NT2/D1 (cell line): ENCODE measurements around the gene PLA2G6.

ENCODE experiments used
- DNase-seq: peaks from one replicate; pipeline ENCODE4 v3.0.0-alpha.2; 2011; ENCODE audit warnings: low read depth, low spot score
- H3K27me3 ChIP-seq: 2 replicates; pipeline ENCODE4 v1.6.0; 2011; ENCODE audit warnings: mild to moderate bottlenecking; ENCODE audit not compliant: insufficient read length, insufficient read depth
- H3K36me3 ChIP-seq: 2 replicates; pipeline ENCODE4 v1.6.1; 2011; ENCODE audit warnings: mild to moderate bottlenecking, low read length, mixed read lengths; ENCODE audit not compliant: insufficient read depth, insufficient read length
- H3K4me1 ChIP-seq: 2 replicates; pipeline ENCODE4 v1.5.1; 2011; ENCODE audit not compliant: insufficient read depth, insufficient read length
- H3K4me3 ChIP-seq: 2 replicates; pipeline ENCODE4 v1.5.1; 2011; ENCODE audit warnings: low read depth; ENCODE audit not compliant: insufficient read length
- H3K9ac ChIP-seq: 2 replicates; pipeline ENCODE4 v1.6.0; 2011; ENCODE audit warnings: low read depth; ENCODE audit not compliant: insufficient read length
- H3K9me3 ChIP-seq: 2 replicates; pipeline ENCODE4 v1.5.1; 2011; ENCODE audit warnings: mild to moderate bottlenecking, low read length; ENCODE audit not compliant: insufficient read depth
- SUZ12 ChIP-seq: IDR thresholded peaks from 2 replicates; pipeline ENCODE4 v1.6.1; 2011; ENCODE audit not compliant: insufficient read length, insufficient read depth; ENCODE audit errors: extremely low read depth
- YY1 ChIP-seq: IDR thresholded peaks from 2 replicates; pipeline ENCODE4 v1.6.1; 2011; ENCODE audit not compliant: insufficient read length, insufficient read depth
- ZNF274 ChIP-seq: IDR thresholded peaks from 2 replicates; pipeline ENCODE4 v1.6.1; 2011; ENCODE audit warnings: mild to moderate bottlenecking, low read depth, low read length

Gene PLA2G6

GRCh38 chr22:38066381-38067027 is 115.1 kb downstream of the PLA2G6 start:
- Histone ChIP-seq H3K27me3 (no peaks in the 10 kb centered on the region), H3K9ac (no peak overlapping the region), H3K4me3 (no peak overlapping the region), H3K4me1 (no peaks in the 10 kb centered on the region), H3K36me3 (peaks cover 31% of the 10 kb centered on the region), H3K9me3 (no peaks in the 10 kb centered on the region)
- TF ChIP-seq SUZ12 (no peak), YY1 (no peak), ZNF274 (no peak)
- DNase-seq, result no peak

GRCh38 chr22:38065539-38065938 is 116.1 kb downstream of the PLA2G6 start:
- H3K27me3 ChIP-seq, result no peaks in the 10 kb centered on the region
- H3K36me3 ChIP-seq, result peaks cover 27% of the 10 kb centered on the region

DNA sequence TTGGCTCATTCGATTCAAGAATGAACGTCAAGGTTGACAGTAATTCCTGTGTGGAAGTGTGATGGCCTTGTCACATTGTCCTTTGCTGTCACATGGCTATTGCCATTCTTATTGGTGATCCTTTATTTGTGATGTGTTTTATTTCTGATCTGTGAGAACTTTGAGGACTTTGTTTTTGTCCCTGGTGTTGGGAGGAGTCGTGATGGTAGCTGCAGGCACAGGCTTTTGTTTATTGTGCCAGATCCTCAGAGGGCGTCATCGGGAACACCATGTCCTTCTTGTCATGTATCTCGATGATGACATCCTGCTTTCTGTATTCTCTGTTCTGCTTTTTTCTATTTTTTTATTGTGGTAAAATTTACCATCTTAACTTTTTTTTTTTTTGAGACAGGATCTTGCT is 118.8 kb downstream of the PLA2G6 start:
- Histone ChIP-seq H3K36me3 (peaks cover 41% of the 10 kb centered on the region), H3K4me1 (no peaks in the 10 kb centered on the region), H3K9me3 (no peaks in the 10 kb centered on the region), H3K27me3 (no peaks in the 10 kb centered on the region), H3K4me3 (no peak overlapping the region), H3K9ac (no peak overlapping the region)
- DNase-seq, result no peak
- TF ChIP-seq SUZ12, result no peak

More at GRCh38 chr22:38065539-38065938, 116.1 kb downstream of the PLA2G6 start:
- H3K4me1 ChIP-seq, result no peaks in the 10 kb centered on the region
- no peaks in the 10 kb centered on the region for H3K9me3 ChIP-seq
- no peak overlapping the region for H3K9ac ChIP-seq
- H3K4me3 ChIP-seq, result no peak overlapping the region
- TF ChIP-seq ZNF274 (no peak), SUZ12 (no peak)
- DNase-seq, result no peak
